Smooth muscle cell (in vitro differentiated cells): ENCODE results near the gene UBR3. TPM values are rescaled to one million over a fixed set of nuclear protein-coding genes. Genes with fewer than 3 reads are reported as not detected.
"Not testable (repeated sequence)": the region's sequence is repeated elsewhere in the genome, so short reads cannot be mapped to it uniquely, and the experiment has no call there.

ENCODE experiments used
- DNase-seq: peaks from one replicate; lab custom pipeline; 2025; ENCODE audit not compliant: unreplicated experiment; lab: John Stamatoyannopoulos, UW
- H2AFZ ChIP-seq: fragments of 200-600 bp; sonication (generic); 2 replicates; pipeline ENCODE4 v1.6.0; 2016; ENCODE audit warnings: antibody characterized with exemption, low read depth, mild to moderate bottlenecking
- H3F3A ChIP-seq: fragments of 200-600 bp; sonication (generic); 2 replicates; pipeline ENCODE4 v1.6.0; 2017; ENCODE audit warnings: antibody characterized with exemption, low read depth
- H3K27ac ChIP-seq: fragments of 200-600 bp; sonication (generic); 2 replicates; pipeline ENCODE4 v1.5.1; 2016; ENCODE audit warnings: low read depth, mild to moderate bottlenecking
- H3K27me3 ChIP-seq: fragments of 200-600 bp; sonication (generic); 2 replicates; pipeline ENCODE4 v1.6.1; 2016; ENCODE audit warnings: low read depth, mild to moderate bottlenecking
- H3K36me3 ChIP-seq: fragments of 200-600 bp; sonication (generic); 2 replicates; pipeline ENCODE4 v1.5.1; 2016; ENCODE audit warnings: low read depth
- H3K4me1 ChIP-seq: fragments of 200-600 bp; sonication (generic); 2 replicates; pipeline ENCODE4 v1.5.1; 2016; ENCODE audit warnings: low read depth
- H3K4me2 ChIP-seq: fragments of 200-600 bp; sonication (generic); 2 replicates; pipeline ENCODE4 v1.6.0; 2016; ENCODE audit warnings: mild to moderate bottlenecking
- H3K4me3 ChIP-seq: fragments of 200-600 bp; sonication (generic); 2 replicates; pipeline ENCODE4 v1.5.1; 2016; ENCODE audit warnings: mild to moderate bottlenecking
- H3K79me2 ChIP-seq: fragments of 200-600 bp; sonication (generic); 2 replicates; pipeline ENCODE4 v1.6.0; 2016; ENCODE audit warnings: low read depth, mild to moderate bottlenecking
- H3K9ac ChIP-seq: fragments of 200-600 bp; sonication (generic); 2 replicates; pipeline ENCODE4 v1.6.0; 2016; ENCODE audit warnings: low read depth
- H3K9me3 ChIP-seq: fragments of 200-600 bp; sonication (generic); replicated peaks from 2 replicates; pipeline ENCODE4 v1.5.1; 2016; ENCODE audit warnings: low read depth
- H4K20me1 ChIP-seq: fragments of 200-600 bp; sonication (generic); 2 replicates; pipeline ENCODE4 v1.6.0; 2016; ENCODE audit warnings: low read depth
- CTCF ChIP-seq: fragments of 200-600 bp; sonication (generic); IDR thresholded peaks from 2 replicates; pipeline ENCODE4 v1.5.1; 2017; ENCODE audit warnings: borderline replicate concordance, mild to moderate bottlenecking, antibody characterized with exemption; ENCODE audit not compliant: insufficient read depth, poor library complexity, severe bottlenecking
- WGBS: methylation state at CpG from one replicate; pipeline ENCODE4 v1.1.7; 2016; ENCODE audit warnings: low lambda C conversion rate; 5-methylcytosine and 5-hydroxymethylcytosine counted together
- polyA plus RNA-seq: library from polyadenylated mRNA; unstranded; fragments of >200 nt; fragmentation: Nextera tagmentation; extraction: Ambion mirVana; gene quantifications from 2 replicates; pipeline ENCODE4 v1.2.1, GENCODE V29; 2016
- total RNA-seq: library from RNA; depleted of rRNA; stranded (reverse); fragments of >200 nt; gene quantifications from 2 replicates; pipeline ENCODE4 v1.2.3, GENCODE V29; 2014

The UBR3 gene
- total and polyA plus RNA-seq, 2 experiments from 2014 or later = 7.0 to 35.1 TPM

GRCh38 chr2:169946546-169946945, 119.3 kb downstream of the UBR3 start:
- WGBS = 98% methylated on average over 1 of the region's 1 CpG
- no peaks in the 10 kb centered on the region for H3K27me3 ChIP-seq
- H2AFZ ChIP-seq = no peak overlapping the region
- DNase-seq = no peak
- no peak overlapping the region for H3K4me3 ChIP-seq
- no peaks in the 10 kb centered on the region for H3F3A ChIP-seq
- peaks cover 10% of the 10 kb centered on the region for H3K36me3 ChIP-seq
- no peaks in the 10 kb centered on the region for H3K79me2 ChIP-seq
- no peaks in the 10 kb centered on the region for H4K20me1 ChIP-seq
- no peak for TF ChIP-seq CTCF
- no peak overlapping the region for H3K9ac ChIP-seq
- no peak overlapping the region for H3K4me2 ChIP-seq
- H3K4me1 ChIP-seq = no peaks in the 10 kb centered on the region
- H3K27ac ChIP-seq = no peak overlapping the region
- no peaks in the 10 kb centered on the region for H3K9me3 ChIP-seq

- no peak for DNase-seq
- Histone ChIP-seq H3K4me1 (no peaks in the 10 kb centered on the region), H4K20me1 (no peaks in the 10 kb centered on the region), H3K27me3 (no peaks in the 10 kb centered on the region), H3K79me2 (no peaks in the 10 kb centered on the region), H3K36me3 (peaks cover 17% of the 10 kb centered on the region), H3K9ac (no peak overlapping the region), H3K27ac (no peak overlapping the region), H3K4me3 (no peak overlapping the region), H3F3A (no peaks in the 10 kb centered on the region), H2AFZ (no peak overlapping the region), H3K9me3 (peaks cover 7% of the 10 kb centered on the region), H3K4me2 (no peak overlapping the region)
- no peak for TF ChIP-seq CTCF
Measured at GRCh38 chr2:169955940-169956339, 128.7 kb downstream of the UBR3 start.

- not testable (repeated sequence) for H3K79me2 ChIP-seq
- 98% methylated on average over 3 of the region's 5 CpGs for WGBS
Measured at GRCh38 chr2:169957219-169957618, 130.0 kb downstream of the UBR3 start.

GRCh38 chr2:169961911-169962310, 134.7 kb downstream of the UBR3 start:
- WGBS = 78% methylated on average over 4 of the region's 4 CpGs
- no peaks in the 10 kb centered on the region for H3K27me3 ChIP-seq
- H3K27ac ChIP-seq = no peak overlapping the region
- no peaks in the 10 kb centered on the region for H3K4me1 ChIP-seq
- H3F3A ChIP-seq = no peaks in the 10 kb centered on the region
- no peak overlapping the region for H3K9ac ChIP-seq
- no peaks in the 10 kb centered on the region for H3K79me2 ChIP-seq
- DNase-seq = no peak
- no peak overlapping the region for H3K4me2 ChIP-seq
- no peak overlapping the region for H2AFZ ChIP-seq
- H4K20me1 ChIP-seq = no peaks in the 10 kb centered on the region
- peaks cover 18% of the 10 kb centered on the region for H3K36me3 ChIP-seq
- H3K9me3 ChIP-seq = peaks cover 4% of the 10 kb centered on the region
- no peak overlapping the region for H3K4me3 ChIP-seq
- TF ChIP-seq CTCF = no peak

More at GRCh38 chr2:169957219-169957618, 130.0 kb downstream of the UBR3 start:
- not testable (repeated sequence) for H2AFZ ChIP-seq, H4K20me1 ChIP-seq, H3K4me3 ChIP-seq, DNase-seq, H3K9ac ChIP-seq, H3F3A ChIP-seq, H3K27me3 ChIP-seq, H3K4me1 ChIP-seq, H3K27ac ChIP-seq, H3K4me2 ChIP-seq, H3K9me3 ChIP-seq
- H3K36me3 ChIP-seq = peaks cover 17% of the 10 kb centered on the region
